HG03469 (cell line): ENCODE results near the gene MYL6.
"Not testable (repeated sequence)": the region's sequence is repeated elsewhere in the genome, so short reads cannot be mapped to it uniquely, and the experiment has no call there.

Experiments
- ATAC-seq: cut with Tn5 transposase; IDR thresholded peaks from one replicate; pipeline ENCODE4 v1.9.1; 2021; ENCODE audit warnings: mild to moderate bottlenecking, moderate library complexity, moderate number of reproducible peaks; ENCODE audit not compliant: unreplicated experiment

The MYL6 gene

DNA sequence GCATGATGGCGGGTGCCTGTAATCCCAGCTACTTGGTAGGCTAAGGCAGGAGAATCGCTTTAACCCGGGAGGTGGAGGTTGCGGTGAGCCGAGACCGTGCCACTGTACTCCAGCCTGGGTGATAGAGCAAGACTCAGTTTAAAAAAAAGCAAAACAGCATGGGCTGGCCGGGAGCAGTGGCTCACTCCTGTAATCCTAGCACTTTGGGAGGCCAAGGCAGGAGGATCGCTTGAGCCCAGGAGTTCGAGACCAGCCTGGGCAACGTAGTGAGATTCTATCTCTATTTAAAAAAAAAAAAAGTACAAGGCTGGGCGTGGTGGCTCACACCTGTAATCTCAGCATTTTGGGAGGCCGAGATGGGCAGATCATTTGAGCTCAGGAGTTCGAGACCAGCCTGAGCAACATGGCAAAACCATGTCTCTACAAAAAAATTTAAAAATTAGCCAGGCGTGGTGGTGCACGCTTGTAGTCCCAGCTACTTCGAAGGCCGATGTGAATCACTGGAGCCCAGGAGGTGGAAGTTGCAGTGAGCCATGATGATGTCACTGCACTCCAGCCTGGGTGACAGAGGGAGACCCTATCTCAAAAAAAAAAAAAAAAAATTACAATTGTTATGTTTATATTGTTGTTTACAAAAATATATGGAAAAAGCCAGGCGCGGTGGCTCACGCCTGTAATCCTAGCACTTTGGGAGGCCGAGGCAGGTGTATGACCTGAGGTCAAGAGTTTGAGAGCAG, 1.5 kb upstream of the MYL6 start:
- ATAC-seq = not testable (repeated sequence)

DNA sequence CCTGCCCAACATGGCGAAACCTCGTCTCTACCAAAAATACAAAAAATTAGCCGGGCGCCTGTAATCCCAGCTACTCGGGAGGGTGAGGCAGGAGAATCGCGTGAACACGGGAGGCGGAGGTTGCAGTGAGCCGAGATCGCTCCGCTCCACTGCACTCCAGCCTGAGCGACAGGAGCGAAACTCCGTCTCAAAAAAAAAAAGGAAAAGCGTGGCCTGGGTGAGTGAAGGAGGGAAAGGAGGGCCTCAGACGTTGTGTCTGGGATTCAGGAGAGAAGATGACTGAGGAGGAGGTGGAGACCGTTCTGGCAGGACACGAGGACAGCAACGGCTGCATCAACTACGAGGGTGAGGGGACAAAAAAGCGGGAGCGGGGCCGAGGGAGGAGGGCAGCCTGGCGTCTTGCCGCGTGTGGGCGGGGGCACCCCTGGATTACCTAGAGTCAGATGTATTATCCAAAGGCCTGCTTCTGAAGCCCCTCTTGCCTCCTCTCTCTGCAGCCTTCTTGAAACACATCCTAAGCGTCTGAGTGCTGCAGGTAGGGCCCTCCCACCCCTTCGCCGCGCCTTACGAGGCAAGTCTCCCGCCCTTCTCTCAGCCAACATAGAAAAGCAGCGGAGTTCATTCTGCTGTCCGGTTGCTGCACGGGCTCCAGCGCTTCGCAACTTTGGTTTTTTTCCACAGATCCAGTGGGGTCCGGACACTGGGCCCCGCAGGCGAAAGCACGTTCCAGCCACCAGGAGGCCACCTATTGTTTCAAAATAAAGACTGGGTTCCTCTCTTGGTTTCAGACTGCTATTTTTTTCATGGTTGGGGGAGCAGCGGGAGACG, 744 bp upstream of the MYL6 start:
- peak; percentile 14 for ATAC-seq

- no peak for ATAC-seq
Measured at GRCh38 chr12:56158926-56159461, 835 bp downstream of the MYL6 start.

GRCh38 chr12:56159482-56160192, 1.5 kb downstream of the MYL6 start:
- ATAC-seq = no peak

- ATAC-seq = no peak
Measured at GRCh38 chr12:56160193-56160763, 2.1 kb downstream of the MYL6 start.

DNA sequence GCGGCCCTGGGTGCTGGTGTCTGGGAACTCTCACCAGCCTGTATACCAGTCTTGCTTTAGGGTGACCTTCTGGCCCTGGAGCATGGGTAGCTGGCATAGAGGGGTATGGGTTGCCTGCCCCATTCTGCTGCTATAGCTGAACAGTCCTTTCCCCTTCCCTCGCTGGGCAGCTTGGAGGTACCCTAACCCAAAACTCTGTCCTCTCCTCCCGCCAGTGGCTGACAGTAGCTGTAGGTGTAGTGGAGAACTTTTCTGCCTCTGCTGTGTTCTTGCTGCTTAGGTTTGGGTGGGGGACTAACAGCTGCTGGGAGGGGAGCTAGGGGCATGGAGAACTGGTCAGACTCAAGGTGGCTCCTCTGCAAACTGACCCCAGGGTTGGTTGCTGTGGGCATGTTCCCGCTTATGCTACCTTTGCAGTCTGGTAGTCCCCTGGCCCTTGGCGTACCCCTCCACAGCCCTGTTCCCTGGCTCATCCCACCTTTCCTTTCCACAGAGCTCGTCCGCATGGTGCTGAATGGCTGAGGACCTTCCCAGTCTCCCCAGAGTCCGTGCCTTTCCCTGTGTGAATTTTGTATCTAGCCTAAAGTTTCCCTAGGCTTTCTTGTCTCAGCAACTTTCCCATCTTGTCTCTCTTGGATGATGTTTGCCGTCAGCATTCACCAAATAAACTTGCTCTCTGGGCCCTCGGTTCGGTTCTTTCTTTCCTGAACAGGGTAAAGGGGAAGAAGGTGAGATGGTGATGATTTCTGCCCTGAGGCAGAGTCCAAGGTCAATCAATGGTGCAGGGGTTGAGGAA, 2.9 kb downstream of the MYL6 start:
- no peak for ATAC-seq

GRCh38 chr12:56161690-56162351, 3.7 kb downstream of the MYL6 start:
- no peak for ATAC-seq

GRCh38 chr12:56162468-56163290, 4.5 kb downstream of the MYL6 start:
- ATAC-seq = no peak

GRCh38 chr12:56163533-56164344, 5.6 kb downstream of the MYL6 start:
- no peak for ATAC-seq

GRCh38 chr12:56164345-56164729, 6.2 kb downstream of the MYL6 start:
- ATAC-seq = no peak

- ATAC-seq = no peak
Measured at GRCh38 chr12:56165369-56165768, 7.2 kb downstream of the MYL6 start.

GRCh38 chr12:56169229-56169759, 11.1 kb downstream of the MYL6 start:
- no peak for ATAC-seq

DNA sequence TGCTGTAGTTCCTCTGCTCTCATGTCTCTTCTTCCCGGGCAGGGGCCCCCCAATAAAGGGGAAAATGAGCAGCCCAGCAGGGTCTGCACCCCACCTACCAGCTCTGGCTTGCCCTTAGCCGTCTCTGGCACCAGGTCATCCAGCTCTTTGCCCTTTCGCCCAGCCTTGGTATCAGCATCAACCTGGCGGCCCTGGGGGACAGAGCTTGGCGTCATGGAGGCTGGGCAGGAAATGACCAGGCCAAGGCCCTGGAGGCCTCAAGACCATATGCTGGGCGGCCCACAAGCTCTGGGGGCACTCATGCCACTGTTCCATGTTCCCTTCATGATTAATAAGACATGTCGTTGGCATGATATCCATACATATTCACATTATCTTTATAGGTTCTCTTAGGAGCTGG, 14.7 kb downstream of the MYL6 start:
- no peak for ATAC-seq

DNA sequence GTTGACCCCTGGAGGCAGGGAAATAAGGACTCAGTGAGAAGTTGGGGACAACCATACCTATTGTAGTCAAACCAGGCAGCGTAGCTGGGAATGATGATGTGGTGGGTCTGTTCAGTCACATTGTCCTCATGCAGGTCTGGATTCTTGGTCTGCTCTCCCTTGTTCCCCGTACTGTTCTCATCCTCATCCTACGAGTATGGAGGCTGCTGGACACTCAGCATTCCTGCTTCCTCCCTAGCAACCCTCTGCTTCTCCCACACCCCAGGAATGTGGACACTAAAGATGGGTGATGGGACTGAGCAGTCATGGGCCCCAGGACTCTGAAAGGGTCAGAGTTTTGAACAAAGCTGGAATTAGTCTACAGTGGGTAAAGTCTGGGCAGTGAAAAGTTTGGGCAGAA, 20.2 kb downstream of the MYL6 start:
- ATAC-seq = no peak

GRCh38 chr12:56186957-56187356, 28.8 kb downstream of the MYL6 start:
- ATAC-seq = no peak

DNA sequence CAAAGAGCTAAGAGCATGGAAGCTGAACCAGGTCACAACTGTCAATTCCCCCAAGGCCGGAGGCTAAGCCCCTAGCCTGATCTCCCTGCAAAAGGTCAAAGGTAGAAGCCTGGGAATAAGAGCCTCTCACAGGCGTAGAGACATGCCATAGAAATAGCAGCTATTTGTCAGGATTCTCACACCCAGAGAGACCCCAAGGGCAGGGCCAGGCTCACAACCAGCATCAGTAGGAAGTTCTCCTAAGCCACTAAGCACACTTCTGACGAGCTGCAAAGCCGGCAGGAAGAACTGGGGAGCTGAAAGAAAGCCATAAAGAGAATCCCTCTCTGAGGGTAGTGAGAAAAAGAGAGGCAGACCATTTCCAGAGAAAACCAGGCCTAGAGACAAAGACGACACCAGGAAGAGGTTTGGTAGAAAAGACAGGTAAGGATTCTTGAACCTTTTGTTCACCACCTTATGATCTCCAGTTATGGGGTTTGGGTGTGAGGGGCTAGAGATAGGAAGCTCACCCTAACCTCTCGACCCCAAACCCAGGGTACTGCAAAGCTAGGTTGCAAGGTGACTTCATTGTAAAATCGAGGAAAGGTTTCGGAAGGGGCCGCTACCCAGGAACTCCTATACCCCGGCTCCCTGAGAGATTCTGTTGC, 30.1 kb downstream of the MYL6 start:
- no peak for ATAC-seq

DNA sequence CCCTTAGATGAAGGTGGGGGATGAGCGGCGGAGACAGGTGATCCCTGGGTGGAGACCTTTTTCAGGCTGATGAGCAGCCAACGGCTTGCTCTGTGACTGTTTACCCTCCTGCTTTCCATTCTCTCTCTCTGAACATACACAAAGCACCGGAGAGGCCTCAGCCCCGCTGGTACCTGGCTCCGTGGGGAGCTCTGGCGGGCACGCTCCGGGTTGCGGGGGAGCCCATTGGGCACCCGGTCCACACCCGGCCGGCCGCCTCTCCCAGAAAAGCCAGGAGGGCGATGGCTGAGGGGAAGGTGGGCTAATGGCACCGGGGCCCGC, 30.6 kb downstream of the MYL6 start:
- ATAC-seq = no peak
